HG03139 (cell line): ENCODE results near the gene DIP2B.

Experiments used
- ATAC-seq: cut with Tn5 transposase; IDR thresholded peaks from one replicate; pipeline ENCODE4 v1.9.1; 2021; ENCODE audit not compliant: unreplicated experiment

DIP2B gene

GRCh38 chr12:50635857-50636256 is 131.1 kb downstream of the DIP2B start:
- ATAC-seq, result no peak

- ATAC-seq, result no peak
These were observed 131.7 kb downstream of the DIP2B start for GRCh38 chr12:50636505-50636904.

GRCh38 chr12:50637870-50638481 is 133.2 kb downstream of the DIP2B start:
- no peak for ATAC-seq

- ATAC-seq, result no peak
These were observed 133.7 kb downstream of the DIP2B start for GRCh38 chr12:50638482-50638880.

GRCh38 chr12:50639721-50640120 is 134.9 kb downstream of the DIP2B start:
- ATAC-seq, result no peak

- ATAC-seq, result no peak
These were observed 135.6 kb downstream of the DIP2B start for GRCh38 chr12:50640321-50640939.

- no peak for ATAC-seq
These were observed 136.8 kb downstream of the DIP2B start for GRCh38 chr12:50641566-50641965.

- no peak for ATAC-seq
These were observed 137.3 kb downstream of the DIP2B start for GRCh38 chr12:50642035-50642451.

GRCh38 chr12:50642761-50643160 is 138.0 kb downstream of the DIP2B start:
- no peak for ATAC-seq

- ATAC-seq, result no peak
These were observed 142.2 kb downstream of the DIP2B start for GRCh38 chr12:50647031-50647430.

- ATAC-seq, result no peak
These were observed 142.7 kb downstream of the DIP2B start for GRCh38 chr12:50647479-50647878.

- ATAC-seq, result no peak
These were observed 145.5 kb downstream of the DIP2B start for GRCh38 chr12:50650285-50650684.

GRCh38 chr12:50655374-50655921 is 150.7 kb downstream of the DIP2B start:
- ATAC-seq, result no peak

- ATAC-seq, result no peak
These were observed 154.5 kb downstream of the DIP2B start for GRCh38 chr12:50659260-50659659.

- ATAC-seq, result no peak
These were observed 155.1 kb downstream of the DIP2B start for GRCh38 chr12:50659690-50660424.

- ATAC-seq, result no peak
These were observed 155.6 kb downstream of the DIP2B start for GRCh38 chr12:50660425-50660822.

- no peak for ATAC-seq
These were observed 156.7 kb downstream of the DIP2B start for GRCh38 chr12:50661300-50662115.

GRCh38 chr12:50662116-50662510 is 157.3 kb downstream of the DIP2B start:
- no peak for ATAC-seq

- no peak for ATAC-seq
These were observed 160.4 kb downstream of the DIP2B start for GRCh38 chr12:50665170-50665569.

GRCh38 chr12:50665609-50666008 is 160.8 kb downstream of the DIP2B start:
- ATAC-seq, result no peak

- ATAC-seq, result no peak
These were observed 161.2 kb downstream of the DIP2B start for GRCh38 chr12:50666023-50666422.
